Stimulated activated CD8-positive, alpha-beta memory T cell treated with anti-CD3 and anti-CD28 coated beads, Interleukin-15, amount 100 ng/mL, for 24 hours (primary cell): Measurements from ENCODE around the gene ABHD12.

ENCODE experiments used
- DNase-seq: peaks from one replicate; pipeline ENCODE4 v3.0.0-alpha.2; 2020; ENCODE audit warnings: low read depth

Gene ABHD12

GRCh38 chr20:25306991-25307903 is 83.4 kb downstream of the ABHD12 start:
- no peak for DNase-seq

DNA sequence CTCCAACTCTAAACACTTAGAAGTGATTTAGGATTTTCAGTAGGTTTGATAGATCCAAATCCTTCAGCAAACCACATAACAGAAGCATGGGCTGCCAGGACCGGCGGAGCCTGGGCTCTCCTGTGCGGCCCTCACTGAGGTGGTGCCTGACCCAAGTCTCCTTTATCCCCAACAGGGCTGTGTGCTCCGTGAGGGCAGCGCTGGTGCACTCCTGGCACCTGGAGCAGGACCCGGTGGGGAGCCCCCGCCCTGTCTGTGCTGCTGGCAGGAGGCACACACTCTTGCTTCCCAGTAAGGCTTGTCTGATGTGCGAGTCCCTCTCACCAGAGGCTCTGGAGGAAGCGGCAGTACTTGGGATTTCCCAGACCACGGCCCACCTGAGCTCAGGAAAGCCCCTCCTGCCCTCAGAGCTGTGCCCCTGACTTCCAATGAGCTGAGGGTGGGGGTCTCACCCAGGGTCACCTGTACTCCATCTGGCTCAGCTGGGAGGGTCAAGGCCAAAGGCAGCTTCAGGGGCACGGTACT is 86.5 kb downstream of the ABHD12 start:
- no peak for DNase-seq

GRCh38 chr20:25303292-25304024 is 87.2 kb downstream of the ABHD12 start:
- no peak for DNase-seq

- DNase-seq: no peak
Observed at GRCh38 chr20:25302596-25302995, 88.0 kb downstream of the ABHD12 start.

- DNase-seq: no peak
Observed at GRCh38 chr20:25301357-25301920, 89.2 kb downstream of the ABHD12 start.

DNA sequence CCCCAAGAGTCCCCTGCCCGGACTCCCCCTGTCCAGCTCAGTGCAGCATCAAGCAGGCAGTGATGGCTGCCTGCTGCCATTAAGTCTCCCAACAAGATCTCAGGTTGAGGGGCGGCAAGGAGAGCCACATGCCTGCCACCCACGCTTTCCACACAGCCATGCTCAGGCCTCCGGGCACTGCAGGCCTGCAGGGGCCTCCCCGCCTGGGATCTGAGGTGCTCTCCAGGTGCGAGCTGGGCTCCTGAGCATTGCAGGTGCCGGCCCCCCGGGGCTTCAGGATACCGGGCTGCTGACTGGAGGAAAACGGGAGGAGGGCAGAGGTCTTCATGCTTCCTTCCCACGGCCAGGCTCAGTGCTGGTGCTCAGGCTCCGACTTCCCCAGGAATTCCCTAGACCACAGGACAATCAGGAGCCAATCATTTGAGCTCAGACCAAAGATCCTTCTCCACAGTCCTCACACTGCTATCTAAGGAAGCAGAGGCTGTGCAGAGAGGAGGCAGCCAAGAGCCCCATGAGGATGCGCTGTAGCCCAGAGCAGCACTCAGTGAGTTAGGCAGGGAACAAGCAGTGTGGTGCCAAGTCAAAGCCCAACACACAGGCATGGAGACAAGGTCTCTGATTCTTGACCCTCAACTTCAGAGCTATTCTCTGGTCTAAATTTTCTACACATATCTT is 90.0 kb downstream of the ABHD12 start:
- DNase-seq: no peak

- no peak for DNase-seq
Observed at GRCh38 chr20:25299806-25300205, 90.8 kb downstream of the ABHD12 start.

DNA sequence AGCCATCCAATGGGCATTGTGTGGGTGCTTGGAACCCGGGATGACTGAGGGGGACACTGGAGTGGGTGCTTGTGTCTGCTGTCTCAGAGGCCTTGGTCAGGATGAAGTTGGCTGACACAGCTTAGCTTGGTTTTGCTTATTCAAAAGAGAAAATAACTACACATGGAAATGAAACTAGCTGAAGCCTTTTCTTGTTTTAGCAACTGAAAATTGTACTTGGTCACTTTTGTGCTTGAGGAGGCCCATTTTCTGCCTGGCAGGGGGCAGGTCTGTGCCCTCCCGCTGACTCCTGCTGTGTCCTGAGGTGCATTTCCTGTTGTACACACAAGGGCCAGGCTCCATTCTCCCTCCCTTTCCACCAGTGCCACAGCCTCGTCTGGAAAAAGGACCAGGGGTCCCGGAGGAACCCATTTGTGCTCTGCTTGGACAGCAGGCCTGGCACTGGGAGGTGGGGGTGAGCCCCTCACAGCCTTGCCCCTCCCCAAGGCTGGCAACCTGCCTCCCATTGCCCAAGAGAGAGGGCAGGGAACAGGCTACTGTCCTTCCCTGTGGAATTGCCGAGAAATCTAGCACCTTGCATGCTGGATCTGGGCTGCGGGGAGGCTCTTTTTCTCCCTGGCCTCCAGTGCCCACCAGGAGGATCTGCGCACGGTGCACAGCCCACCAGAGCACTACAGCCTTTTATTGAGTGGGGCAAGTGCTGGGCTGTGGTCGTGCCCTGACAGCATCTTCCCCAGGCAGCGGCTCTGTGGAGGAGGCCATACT is 93.3 kb downstream of the ABHD12 start:
- DNase-seq: no peak

- no peak for DNase-seq
Observed at GRCh38 chr20:25296094-25297093, 94.2 kb downstream of the ABHD12 start.

DNA sequence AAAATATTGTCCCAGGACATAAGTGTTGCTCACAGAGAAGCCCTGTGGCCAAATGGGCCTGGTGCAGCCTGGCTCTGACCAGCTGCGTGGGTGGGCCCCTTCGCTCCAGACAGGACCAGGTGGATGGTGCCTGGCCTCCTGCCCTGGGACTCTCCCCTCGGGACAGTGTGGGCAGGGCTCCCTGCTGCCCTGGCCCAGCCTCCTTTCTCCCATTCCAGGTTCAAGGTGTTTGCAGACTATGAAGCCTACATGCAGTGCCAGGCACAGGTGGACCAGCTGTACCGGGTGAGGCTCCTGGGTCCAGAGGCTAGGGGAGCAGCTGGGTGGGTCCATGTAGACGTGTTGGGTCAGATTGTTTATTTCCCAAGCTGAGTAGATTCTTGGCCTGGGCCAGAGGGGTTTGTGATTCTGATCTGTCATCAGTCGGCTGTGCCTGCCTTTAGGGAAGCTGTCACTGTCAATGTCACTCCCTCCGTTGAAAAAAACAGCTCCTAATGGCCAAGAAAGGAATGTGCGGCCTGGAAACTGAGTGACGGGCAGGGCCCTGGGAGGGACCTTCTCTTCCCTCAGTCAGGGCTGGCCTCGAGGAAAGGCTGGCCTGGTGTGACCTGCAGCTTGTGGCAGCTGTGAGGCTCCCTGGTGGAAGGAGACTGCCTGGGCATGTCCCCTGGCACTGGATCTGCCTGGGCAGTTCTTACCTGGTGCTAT is 95.1 kb downstream of the ABHD12 start:
- DNase-seq: no peak

DNA sequence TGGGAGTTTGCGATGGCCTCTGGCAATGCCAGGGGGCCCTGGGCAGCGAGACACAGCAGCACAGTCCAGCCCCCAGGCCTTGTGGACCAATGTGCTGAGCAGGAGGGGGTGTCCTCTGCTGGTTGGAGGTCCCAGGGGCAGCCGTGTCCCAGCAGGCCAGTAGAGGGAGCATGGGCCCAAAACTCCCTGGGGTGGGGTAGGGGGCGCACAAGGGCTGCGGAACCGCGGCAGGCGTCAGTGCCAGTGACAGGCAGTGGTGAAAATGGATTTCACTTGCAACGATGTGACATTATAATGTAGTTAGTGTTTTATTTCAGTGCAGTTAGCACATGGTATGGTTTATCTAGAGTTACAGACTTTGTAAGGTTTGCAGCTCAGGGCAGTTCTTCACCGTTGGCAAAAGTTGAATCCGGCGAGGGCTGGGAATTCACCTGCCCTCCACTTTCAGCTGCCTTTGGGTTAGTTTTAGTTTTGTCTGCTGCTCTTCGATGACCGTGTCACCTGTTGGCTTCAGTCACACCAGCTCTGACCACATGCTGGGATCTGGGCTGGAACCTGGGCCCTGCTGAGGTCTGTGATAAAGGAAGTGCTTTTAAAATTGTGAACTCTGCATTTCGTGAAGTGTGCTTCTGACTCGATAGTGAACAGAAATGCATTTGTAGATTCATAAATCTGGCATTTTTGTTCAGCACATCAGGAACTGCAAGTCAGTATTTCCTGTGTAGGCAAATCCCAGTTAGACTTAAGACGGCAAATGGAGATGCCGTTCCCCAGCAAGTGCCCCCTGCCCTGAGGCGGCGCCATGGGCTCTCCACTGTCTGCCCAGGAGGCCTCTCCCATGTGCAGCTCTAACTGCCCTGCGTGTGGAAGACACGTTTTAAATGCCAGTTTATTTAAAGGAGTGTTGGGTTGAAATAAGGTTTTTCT is 95.9 kb downstream of the ABHD12 start:
- peak; percentile 28 for DNase-seq

GRCh38 chr20:25293910-25294458 is 96.7 kb downstream of the ABHD12 start:
- DNase-seq: no peak

DNA sequence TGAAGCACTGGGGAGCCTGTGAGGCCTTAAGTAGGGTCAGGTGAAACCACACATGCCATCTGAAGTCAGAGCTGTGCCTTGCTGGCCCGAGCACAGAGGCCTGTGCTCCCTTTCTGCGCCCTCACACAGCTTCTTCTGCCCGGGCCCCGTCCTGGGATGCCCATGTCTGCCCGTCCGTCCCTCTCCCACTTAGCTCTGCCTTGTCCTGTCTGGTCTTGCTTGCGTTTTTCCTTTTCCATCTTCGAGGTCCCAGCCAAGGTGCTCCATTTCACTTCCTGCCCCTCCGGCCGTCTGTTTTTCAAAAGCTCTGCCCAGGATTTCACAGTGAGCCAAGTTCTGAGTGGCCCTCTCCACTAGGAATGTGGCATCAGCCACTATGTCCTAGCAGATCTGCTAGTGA is 97.1 kb downstream of the ABHD12 start:
- DNase-seq: no peak

GRCh38 chr20:25292176-25292891 is 98.3 kb downstream of the ABHD12 start:
- DNase-seq: no peak

- no peak for DNase-seq
Observed at GRCh38 chr20:25291432-25292133, 99.1 kb downstream of the ABHD12 start.

DNA sequence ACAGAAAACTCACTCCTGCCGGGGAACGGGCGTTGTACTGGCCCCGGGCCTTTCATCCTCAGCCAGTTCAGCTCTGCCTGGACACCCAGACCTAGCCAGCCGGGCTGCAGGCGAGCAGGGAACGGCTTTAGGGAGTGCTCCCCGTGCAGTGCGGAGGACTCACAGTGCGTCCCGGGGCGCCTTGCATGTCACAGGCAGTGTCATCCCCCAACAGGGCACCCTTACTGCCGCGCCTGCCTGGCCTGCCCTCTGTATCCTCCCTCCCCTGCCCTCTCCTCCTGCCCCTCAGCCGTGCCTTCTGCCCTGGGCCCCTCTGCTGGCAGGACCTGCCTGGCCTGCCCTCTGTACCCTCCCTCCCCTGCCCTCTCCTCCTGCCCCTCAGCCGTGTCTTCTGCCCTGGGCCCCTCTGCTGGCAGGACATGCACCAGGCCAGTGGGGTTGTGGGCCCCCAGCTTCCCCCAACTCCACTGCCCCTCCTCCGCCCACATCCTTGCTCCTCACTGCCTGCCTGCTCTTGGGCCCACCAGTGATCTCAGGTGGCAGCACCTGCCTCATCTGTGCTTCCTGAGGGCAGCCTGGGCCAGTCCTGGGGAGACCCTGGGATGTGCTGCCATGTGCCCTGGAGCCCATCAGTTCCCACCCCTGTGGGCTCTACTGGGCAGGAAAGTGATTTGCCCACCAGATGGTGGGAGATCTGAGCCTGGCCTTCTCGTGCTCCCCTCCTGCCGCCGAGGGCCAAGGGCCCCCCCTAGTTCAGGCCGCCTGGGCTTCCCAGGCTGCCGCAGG is 99.8 kb downstream of the ABHD12 start:
- DNase-seq: no peak
